ENCODE data around the gene MEGF6.
"Not testable (repeated sequence)": the region's sequence is repeated elsewhere in the genome, so short reads cannot be mapped to it uniquely, and the experiment has no call there.

MEGF6 gene

DNA sequence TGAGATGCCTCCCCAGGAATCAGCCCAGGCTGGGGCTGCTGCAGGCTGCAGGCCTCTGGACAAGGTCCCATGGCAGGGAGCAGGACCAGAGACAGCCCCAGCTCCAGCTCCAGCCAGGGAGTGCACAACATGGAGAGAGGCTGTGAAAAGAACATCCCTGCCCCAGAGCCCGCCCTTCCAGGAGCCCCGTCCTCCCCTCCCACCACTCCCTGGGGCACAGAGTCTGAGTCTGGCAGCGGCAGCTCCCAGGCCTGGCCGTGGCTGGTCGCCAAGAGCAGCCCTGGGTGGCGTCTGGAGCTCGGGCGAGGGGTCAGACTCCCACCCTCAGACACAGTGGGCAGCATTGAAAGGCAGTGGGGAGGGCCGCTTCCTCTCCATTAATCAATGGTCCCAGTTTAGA, 37.8 kb downstream of the MEGF6 start:
- H3K4me3 ChIP-seq (ENCODE audit: low read length) = no peak overlapping the region
- H4K20me1 ChIP-seq (ENCODE audit: control insufficient read depth, insufficient read depth, low read depth, low read length) = no peaks in the 10 kb centered on the region
- no peaks in the 10 kb centered on the region for H3F3A ChIP-seq (ENCODE audit: control insufficient read depth, insufficient read depth)
- H3K4me2 ChIP-seq (ENCODE audit: low read length) = no peak overlapping the region
- no peaks in the 10 kb centered on the region for H3K4me1 ChIP-seq (ENCODE audit: control insufficient read depth, low read length)
- TF ChIP-seq CTCF (IDR thresholded peaks at IDR 0.05; ENCODE audit: low read depth, low read length, poor library complexity, severe bottlenecking) (no peak), EZH2phosphoT487 (IDR thresholded peaks at IDR 0.05; ENCODE audit: borderline replicate concordance, low read length) (no peak)
- H3K9me3 ChIP-seq (ENCODE audit: control insufficient read depth, insufficient read depth, low read length) = no peaks in the 10 kb centered on the region
- H3K9me2 ChIP-seq (replicated peaks; ENCODE audit: control insufficient read depth, low read length) = no peaks in the 10 kb centered on the region
- H3K36me3 ChIP-seq (ENCODE audit: control insufficient read depth, low read length) = no peaks in the 10 kb centered on the region
- peaks cover 6% of the 10 kb centered on the region; the same call in 1 of the 2 replicates for H3K27me3 ChIP-seq (ENCODE audit: control insufficient read depth, low read length)
- H3K27ac ChIP-seq (ENCODE audit: low read depth, low read length) = no peak overlapping the region
- no peaks in the 10 kb centered on the region for H3K79me2 ChIP-seq (ENCODE audit: control insufficient read depth, low read length)

GRCh38 chr1:3572638-3573037, 38.7 kb downstream of the MEGF6 start:
- H3K9me2 ChIP-seq (replicated peaks; ENCODE audit: control insufficient read depth, low read length); H3K4me3 ChIP-seq (ENCODE audit: low read length); H3K4me2 ChIP-seq (ENCODE audit: low read length); H3F3A ChIP-seq (ENCODE audit: control insufficient read depth, insufficient read depth); H3K36me3 ChIP-seq (ENCODE audit: control insufficient read depth, low read length); H3K9me3 ChIP-seq (ENCODE audit: control insufficient read depth, insufficient read depth, low read length); H3K27me3 ChIP-seq (ENCODE audit: control insufficient read depth, low read length); H3K4me1 ChIP-seq (ENCODE audit: control insufficient read depth, low read length); H3K27ac ChIP-seq (ENCODE audit: low read depth, low read length); H4K20me1 ChIP-seq (ENCODE audit: control insufficient read depth, insufficient read depth, low read depth, low read length); H3K79me2 ChIP-seq (ENCODE audit: control insufficient read depth, low read length): not testable (repeated sequence)

DNA sequence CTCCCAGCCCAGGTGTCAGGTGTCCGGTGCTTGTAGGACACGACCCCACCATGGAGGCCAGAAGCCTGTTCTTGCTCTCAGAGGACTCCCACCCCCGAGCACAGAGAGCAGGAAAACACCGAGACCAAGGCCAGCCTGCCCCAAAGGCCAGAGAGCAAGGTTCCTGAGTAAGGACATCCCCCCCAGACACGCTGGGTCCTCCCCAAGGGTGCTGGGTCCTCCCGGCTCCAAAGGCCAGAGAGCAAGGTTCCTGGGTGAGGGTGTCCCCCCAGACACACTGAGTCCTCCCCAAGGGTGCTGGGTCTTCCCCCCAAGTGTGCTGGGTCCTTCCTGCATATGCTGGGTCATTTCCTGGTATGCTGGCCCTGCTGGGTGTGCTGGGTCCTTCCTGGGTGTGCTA, 40.0 kb downstream of the MEGF6 start:
- Histone ChIP-seq H3K27ac (ENCODE audit: low read depth, low read length) (no peak overlapping the region), H4K20me1 (ENCODE audit: control insufficient read depth, insufficient read depth, low read depth, low read length) (no peaks in the 10 kb centered on the region), H3F3A (ENCODE audit: control insufficient read depth, insufficient read depth) (no peaks in the 10 kb centered on the region), H3K4me3 (ENCODE audit: low read length) (no peak overlapping the region), H3K36me3 (ENCODE audit: control insufficient read depth, low read length) (no peaks in the 10 kb centered on the region), H3K79me2 (ENCODE audit: control insufficient read depth, low read length) (no peaks in the 10 kb centered on the region), H3K9me3 (ENCODE audit: control insufficient read depth, insufficient read depth, low read length) (no peaks in the 10 kb centered on the region), H3K4me2 (ENCODE audit: low read length) (no peak overlapping the region), H3K4me1 (ENCODE audit: control insufficient read depth, low read length) (no peaks in the 10 kb centered on the region), H3K9me2 (replicated peaks; ENCODE audit: control insufficient read depth, low read length) (no peaks in the 10 kb centered on the region), H3K27me3 (ENCODE audit: control insufficient read depth, low read length) (peaks cover 6% of the 10 kb centered on the region; the same call in 1 of the 2 replicates)
- TF ChIP-seq CTCF (IDR thresholded peaks at IDR 0.05; ENCODE audit: low read depth, low read length, poor library complexity, severe bottlenecking) (no peak), EZH2phosphoT487 (IDR thresholded peaks at IDR 0.05; ENCODE audit: borderline replicate concordance, low read length) (no peak)

GRCh38 chr1:3570066-3570986, 41.0 kb downstream of the MEGF6 start:
- Histone ChIP-seq H3K36me3 (ENCODE audit: control insufficient read depth, low read length) (no peaks in the 10 kb centered on the region), H3K4me2 (ENCODE audit: low read length) (no peak overlapping the region), H3K79me2 (ENCODE audit: control insufficient read depth, low read length) (no peaks in the 10 kb centered on the region), H3K9me3 (ENCODE audit: control insufficient read depth, insufficient read depth, low read length) (no peaks in the 10 kb centered on the region), H3K27ac (ENCODE audit: low read depth, low read length) (no peak overlapping the region), H3K4me3 (ENCODE audit: low read length) (no peak overlapping the region), H4K20me1 (ENCODE audit: control insufficient read depth, insufficient read depth, low read depth, low read length) (no peaks in the 10 kb centered on the region), H3K27me3 (ENCODE audit: control insufficient read depth, low read length) (peaks cover 6% of the 10 kb centered on the region; the same call in 1 of the 2 replicates), H3K4me1 (ENCODE audit: control insufficient read depth, low read length) (no peaks in the 10 kb centered on the region), H3K9me2 (replicated peaks; ENCODE audit: control insufficient read depth, low read length) (no peaks in the 10 kb centered on the region), H3F3A (ENCODE audit: control insufficient read depth, insufficient read depth) (no peaks in the 10 kb centered on the region)
- TF ChIP-seq EZH2phosphoT487 (IDR thresholded peaks at IDR 0.05; ENCODE audit: borderline replicate concordance, low read length) = no peak
- TF ChIP-seq CTCF (IDR thresholded peaks at IDR 0.05; ENCODE audit: low read depth, low read length, poor library complexity, severe bottlenecking) = no peak
